GM20000 (cell line): ENCODE results near the gene PIGM.

ENCODE experiments used
- DNase-seq: peaks from one replicate; pipeline ENCODE4 v3.0.0; 2012; ENCODE audit warnings: low spot score
- TF ChIP-seq, protein P1 (sequence below): IDR thresholded peaks from 2 replicates; pipeline ENCODE4 v1.5.1; 2012; ENCODE audit warnings: mild to moderate bottlenecking, control low read depth; ENCODE audit errors: extremely low read depth, missing control alignments

PIGM gene

GRCh38 chr1:160007577-160008200 is 24.1 kb downstream of the PIGM start:
- TF ChIP-seq, protein P1, sequence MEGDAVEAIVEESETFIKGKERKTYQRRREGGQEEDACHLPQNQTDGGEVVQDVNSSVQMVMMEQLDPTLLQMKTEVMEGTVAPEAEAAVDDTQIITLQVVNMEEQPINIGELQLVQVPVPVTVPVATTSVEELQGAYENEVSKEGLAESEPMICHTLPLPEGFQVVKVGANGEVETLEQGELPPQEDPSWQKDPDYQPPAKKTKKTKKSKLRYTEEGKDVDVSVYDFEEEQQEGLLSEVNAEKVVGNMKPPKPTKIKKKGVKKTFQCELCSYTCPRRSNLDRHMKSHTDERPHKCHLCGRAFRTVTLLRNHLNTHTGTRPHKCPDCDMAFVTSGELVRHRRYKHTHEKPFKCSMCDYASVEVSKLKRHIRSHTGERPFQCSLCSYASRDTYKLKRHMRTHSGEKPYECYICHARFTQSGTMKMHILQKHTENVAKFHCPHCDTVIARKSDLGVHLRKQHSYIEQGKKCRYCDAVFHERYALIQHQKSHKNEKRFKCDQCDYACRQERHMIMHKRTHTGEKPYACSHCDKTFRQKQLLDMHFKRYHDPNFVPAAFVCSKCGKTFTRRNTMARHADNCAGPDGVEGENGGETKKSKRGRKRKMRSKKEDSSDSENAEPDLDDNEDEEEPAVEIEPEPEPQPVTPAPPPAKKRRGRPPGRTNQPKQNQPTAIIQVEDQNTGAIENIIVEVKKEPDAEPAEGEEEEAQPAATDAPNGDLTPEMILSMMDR, result peak; percentile 55
- peak; percentile 27 for DNase-seq

GRCh38 chr1:160006312-160006940 is 25.4 kb downstream of the PIGM start:
- peak; percentile 78 for DNase-seq

GRCh38 chr1:160005070-160005469 is 26.7 kb downstream of the PIGM start:
- DNase-seq, result no peak
- TF ChIP-seq, protein P1, result no peak

More at GRCh38 chr1:160006312-160006940, 25.4 kb downstream of the PIGM start:
- TF ChIP-seq, protein P1, result peak; percentile 94

GRCh38 chr1:160004425-160004824 is 27.4 kb downstream of the PIGM start:
- DNase-seq, result no peak
- TF ChIP-seq, protein P1, result no peak

DNA sequence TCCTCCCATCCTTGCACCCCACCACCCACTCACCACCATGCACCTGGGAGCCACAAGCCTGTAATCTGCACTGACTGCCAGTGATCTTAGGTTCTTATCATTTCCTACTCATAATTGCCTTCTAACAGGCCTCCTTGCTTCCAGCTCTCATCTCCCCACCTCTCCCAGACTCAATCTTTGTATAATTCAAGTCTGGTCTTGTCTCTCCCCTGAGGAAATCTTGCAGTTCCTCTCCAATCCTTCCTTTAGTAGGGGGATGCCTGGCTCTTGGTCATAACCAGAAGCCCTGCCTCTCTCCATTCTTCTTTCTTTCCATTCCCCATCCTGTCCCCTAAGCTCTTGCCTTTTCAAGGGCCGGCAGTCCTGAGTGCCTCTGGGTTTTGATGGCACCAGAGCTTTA is 27.8 kb downstream of the PIGM start:
- DNase-seq, result no peak
- TF ChIP-seq, protein P1, result no peak

GRCh38 chr1:160001440-160001839 is 30.4 kb downstream of the PIGM start:
- DNase-seq, result no peak
- TF ChIP-seq, protein P1, result no peak

- no peak for DNase-seq
These were observed 32.6 kb downstream of the PIGM start for GRCh38 chr1:159999204-159999603.

More at GRCh38 chr1:159999204-159999603, 32.6 kb downstream of the PIGM start:
- TF ChIP-seq, protein P1, result no peak
